Measurements from ENCODE around the gene STAP1. TPM values are rescaled to one million over a fixed set of nuclear protein-coding genes. Genes with fewer than 3 reads are reported as not detected.
"Not testable (repeated sequence)": the region's sequence is repeated elsewhere in the genome, so short reads cannot be mapped to it uniquely, and the experiment has no call there.

Gene STAP1
- total RNA-seq = not detected

GRCh38 chr4:67558493-67558892 is at the start of gene STAP1:
Gene STAP1, plus strand, starts transcription at chr4:67558727. Its CDS starts 83 bp downstream, at chr4:67558810.
- DNase-seq (ENCODE audit: low spot score) (no peak), ATAC-seq (no peak)

GRCh38 chr4:67512501-67512900 is 46.0 kb upstream of the STAP1 start:
- no peak for ATAC-seq
- no peak for DNase-seq (ENCODE audit: low spot score)

- DNase-seq (ENCODE audit: low spot score) (no peak), ATAC-seq (no peak)
These were observed 38.4 kb upstream of the STAP1 start for GRCh38 chr4:67520141-67520540.

- ATAC-seq (no peak), DNase-seq (ENCODE audit: low spot score) (no peak)
These were observed 37.0 kb upstream of the STAP1 start for GRCh38 chr4:67521506-67521905.

- ATAC-seq (no peak), DNase-seq (ENCODE audit: low spot score) (no peak)
These were observed 36.3 kb upstream of the STAP1 start for GRCh38 chr4:67522230-67522629.

- peak; percentile 22 for ATAC-seq
- no peak for DNase-seq (ENCODE audit: low spot score)
These were observed 35.5 kb upstream of the STAP1 start for GRCh38 chr4:67522851-67523671.

- DNase-seq (ENCODE audit: low spot score); ATAC-seq: not testable (repeated sequence)
These were observed 34.4 kb upstream of the STAP1 start for GRCh38 chr4:67524140-67524539.

GRCh38 chr4:67531379-67531962 is 27.1 kb upstream of the STAP1 start:
- DNase-seq (ENCODE audit: low spot score) = no peak
- no peak for ATAC-seq

GRCh38 chr4:67532397-67532796 is 26.1 kb upstream of the STAP1 start:
- not testable (repeated sequence) for DNase-seq (ENCODE audit: low spot score); ATAC-seq

GRCh38 chr4:67533112-67533511 is 25.4 kb upstream of the STAP1 start:
- DNase-seq (ENCODE audit: low spot score) (no peak), ATAC-seq (no peak)

- ATAC-seq = no peak
- no peak for DNase-seq (ENCODE audit: low spot score)
These were observed 23.2 kb upstream of the STAP1 start for GRCh38 chr4:67535280-67535840.

- DNase-seq (ENCODE audit: low spot score) (no peak), ATAC-seq (no peak)
These were observed 18.7 kb upstream of the STAP1 start for GRCh38 chr4:67539830-67540229.

- DNase-seq (ENCODE audit: low spot score) = no peak
- peak; percentile 8 for ATAC-seq
These were observed 16.5 kb upstream of the STAP1 start for GRCh38 chr4:67542076-67542475.

- ATAC-seq (peak; percentile 98), DNase-seq (ENCODE audit: low spot score) (peak; percentile 98)
These were observed 13.1 kb upstream of the STAP1 start, which contains the start of gene CENPC for GRCh38 chr4:67545199-67546003. Gene CENPC, minus strand, starts transcription at chr4:67545503. Its CDS starts 148 bp downstream, at chr4:67545355.

GRCh38 chr4:67546004-67546356 is 12.5 kb upstream of the STAP1 start:
- DNase-seq (ENCODE audit: low spot score) (no peak), ATAC-seq (no peak)

- DNase-seq (ENCODE audit: low spot score) (no peak), ATAC-seq (no peak)
These were observed 11.6 kb upstream of the STAP1 start for GRCh38 chr4:67546971-67547370.

GRCh38 chr4:67549123-67549522 is 9.4 kb upstream of the STAP1 start:
- ATAC-seq = no peak
- no peak for DNase-seq (ENCODE audit: low spot score)

- no peak for ATAC-seq
- no peak for DNase-seq (ENCODE audit: low spot score)
These were observed 8.1 kb upstream of the STAP1 start for GRCh38 chr4:67550451-67550850.

- no peak for DNase-seq (ENCODE audit: low spot score)
- ATAC-seq = no peak
These were observed 7.7 kb upstream of the STAP1 start for GRCh38 chr4:67550857-67551256.

- DNase-seq (ENCODE audit: low spot score); ATAC-seq: not testable (repeated sequence)
These were observed 6.3 kb upstream of the STAP1 start for GRCh38 chr4:67552146-67552792.

GRCh38 chr4:67554096-67554495 is 4.4 kb upstream of the STAP1 start:
- ATAC-seq (no peak), DNase-seq (ENCODE audit: low spot score) (no peak)

Data from left lobe of liver (tissue), 2 donors.